ENCODE results near the gene DPH2.

- TF ChIP-seq EZH2phosphoT487 (IDR thresholded peaks at IDR 0.05; ENCODE audit: insufficient read depth, low read depth) (no peak), EZH2 (IDR thresholded peaks at IDR 0.05; ENCODE audit: insufficient read depth, poor library complexity, severe bottlenecking) (no peak)
Observed at GRCh38 chr1:43934101-43934985, 35.5 kb upstream of the DPH2 start.
